GM12878 (cell line): Measurements from ENCODE around the gene CCHCR1. TPM values are rescaled to one million over a fixed set of nuclear protein-coding genes. Genes with fewer than 3 reads are reported as not detected.

Experiments
- ATAC-seq: fragments of 200-7000 bp; cut with Tn5 transposase; 3 replicates; pipeline ENCODE4 v1.9.1; 2020; ENCODE audit warnings: mild to moderate bottlenecking, moderate library complexity
- BruUV-seq: library from RNA; stranded (reverse); fragments of 400-500 nt; replicated peaks from 2 replicates; lab custom pipeline; 2021; lab: Mats Ljungman, UMichigan
- CTCF ChIA-PET: fragments of 300-600 bp; sonication (Branson Sonifier 250); formaldehyde crosslinking; extraction: SDS; loops from one replicate; lab custom pipeline; 2021; ENCODE audit warnings: inconsistent platforms; lab: Yijun Ruan, JAX
- POLR2A ChIA-PET: fragments of 350-600 bp; formaldehyde crosslinking; extraction: SDS; loops from one replicate; lab custom pipeline; 2021; ENCODE audit warnings: inconsistent platforms; lab: Charles Lee
- RAD21 ChIA-PET: fragments of 300-600 bp; sonication (Branson Sonifier 250); formaldehyde crosslinking; loops from one replicate; lab custom pipeline; 2023; ENCODE audit warnings: antibody characterized with exemption; ENCODE audit not compliant: unreplicated experiment; lab: Charles Lee
- SMC1A ChIA-PET: fragments of 300-600 bp; sonication (Branson Sonifier 250); formaldehyde crosslinking; loops from one replicate; lab custom pipeline; 2023; ENCODE audit not compliant: unreplicated experiment, uncharacterized antibody; lab: Charles Lee
- DNase-seq: peaks from one replicate; pipeline ENCODE4 v3.0.0-alpha.2; 2011; ENCODE audit warnings: low read depth, low spot score
- FAIRE-seq: peaks from 3 replicates; lab custom pipeline; 2011; peaks lifted over from hg19 to GRCh38; lab: Jason Lieb, UNC
- H2AFZ ChIP-seq: 2 replicates; pipeline ENCODE4 v1.6.0; 2011; ENCODE audit warnings: low read depth, low read length, control low read depth; ENCODE audit not compliant: control insufficient read depth
- H3K27ac ChIP-seq: 2 replicates; pipeline ENCODE4 v1.5.1; 2011; ENCODE audit warnings: control low read depth; ENCODE audit not compliant: control insufficient read depth, insufficient read depth
- H3K27me3 ChIP-seq, 2 experiments: replicated peaks in 1 of 2; 2 replicates each; pipeline versions ENCODE4 v1.6.0 to v1.6.1; 2011; ENCODE audit warnings: low read length in 1 of 2; ENCODE audit not compliant: control insufficient read depth in 2 of 2, insufficient read depth in 2 of 2
- H3K36me3 ChIP-seq, 2 experiments: 2 replicates each; pipeline ENCODE4 v1.5.1; 2011; ENCODE audit warnings: low read length in 1 of 2; ENCODE audit not compliant: control insufficient read depth in 2 of 2, insufficient read depth in 2 of 2
- H3K4me1 ChIP-seq: 2 replicates; pipeline ENCODE4 v1.6.1; 2011; ENCODE audit warnings: mild to moderate bottlenecking, low read length, moderate library complexity, mixed read lengths; ENCODE audit not compliant: control insufficient read depth, insufficient read depth
- H3K4me2 ChIP-seq: 2 replicates; pipeline ENCODE4 v1.6.0; 2011; ENCODE audit warnings: control low read depth; ENCODE audit not compliant: control insufficient read depth, insufficient read depth
- H3K4me3 ChIP-seq: fragments of 200-600 bp; sonication (generic); 2 replicates; pipeline ENCODE4 v1.5.1; 2016
- H3K79me2 ChIP-seq: 2 replicates; pipeline ENCODE4 v1.6.0; 2011; ENCODE audit warnings: low read length; ENCODE audit not compliant: control insufficient read depth, insufficient read depth
- H3K9ac ChIP-seq: 2 replicates; pipeline ENCODE4 v1.8.0; 2011; ENCODE audit warnings: low read length, control low read depth, mixed read lengths; ENCODE audit not compliant: control insufficient read depth, insufficient read depth
- H3K9me3 ChIP-seq: replicated peaks from 3 replicates; pipeline ENCODE4 v1.5.1; 2011; ENCODE audit warnings: mild to moderate bottlenecking, low read length; ENCODE audit not compliant: control insufficient read depth, insufficient read depth
- H4K20me1 ChIP-seq: 2 replicates; pipeline ENCODE4 v1.6.0; 2011; ENCODE audit not compliant: control insufficient read depth, insufficient read depth
- FOXM1 ChIP-seq: IDR thresholded peaks from 2 replicates; pipeline ENCODE4 v1.6.1; 2012; ENCODE audit warnings: low read depth, mild to moderate bottlenecking, inconsistent platforms, low read length, moderate library complexity
- HDGF ChIP-seq: fragments of 450-650 bp; IDR thresholded peaks from 2 replicates; pipeline ENCODE4 v1.6.1; 2016; ENCODE audit warnings: antibody characterized with exemption
- TBL1XR1 ChIP-seq: IDR thresholded peaks from 2 replicates; pipeline ENCODE4 v1.6.1; 2012; ENCODE audit warnings: low read depth, low read length, improper control_type of control experiment
- WGBS: methylation state at CpG from one replicate; pipeline ENCODE4 v1.1.6; 2016; ENCODE audit warnings: low lambda C conversion rate; ENCODE audit not compliant: insufficient replicate concordance, insufficient coverage; ENCODE audit errors: missing lambda C conversion rate; 5-methylcytosine and 5-hydroxymethylcytosine counted together
- in situ Hi-C: fragments of 300-500 bp; cut with MboI; formaldehyde crosslinking; loops from 9 replicates; pipeline ENCODE4 v1.14.3; 2018; ENCODE audit warnings: mixed read lengths
- intact Hi-C: fragments of 100-400 bp; cut with micrococcal nuclease; formaldehyde crosslinking; loops from one replicate; pipeline ENCODE4 v1.14.2; 2022; ENCODE audit not compliant: unreplicated experiment
- polyA plus RNA-seq, 11 experiments: library from polyadenylated mRNA; depleted of rRNA in 4 of 11; unstranded in 6 of 11; stranded (reverse) in 5 of 11; fragments of >200 nt; fragmentation: Nextera tagmentation in 4 of 11; fragmentation: Illumina TruSeq in 1 of 11; extraction: Ambion mirVana in 4 of 11; extraction: Trizol in 1 of 11; gene quantifications; 1 replicate in 1 of 11; 2 replicates in 10 of 11; pipeline versions ENCODE4 v1.2.1 to v1.2.3, GENCODE V29; 2011 to 2016; ENCODE audit warnings: inconsistent platforms in 2 of 11, missing spikeins in 2 of 11, low read depth in 1 of 11
- total RNA-seq, 4 experiments: library from RNA; depleted of rRNA in 3 of 4; stranded (reverse); fragments of >200 nt in 3 of 4; fragmentation: Illumina TruSeq in 1 of 4; extraction: Trizol in 1 of 4; gene quantifications; 2 replicates each; pipeline versions ENCODE4 v1.2.1 to v1.2.3, GENCODE V29; 2013 to 2021
- TF ChIP-seq, protein P1 (sequence below): IDR thresholded peaks from 2 replicates; pipeline ENCODE4 v1.6.1; 2011; ENCODE audit warnings: borderline replicate concordance, low read depth, mild to moderate bottlenecking, moderate library complexity, low read length; ENCODE audit not compliant: insufficient read depth, poor library complexity, severe bottlenecking
- TF ChIP-seq, protein P2 (sequence below): IDR thresholded peaks from 2 replicates; pipeline ENCODE4 v1.6.1; 2012; ENCODE audit warnings: low read length, inconsistent platforms

The CCHCR1 gene
- total and polyA plus RNA-seq, 10 of the 15 experiments (the other 5 are each of a cell fraction or from before 2014, with no cell fraction given): 1.0 to 35.2 (median 24.7) TPM

DNA sequence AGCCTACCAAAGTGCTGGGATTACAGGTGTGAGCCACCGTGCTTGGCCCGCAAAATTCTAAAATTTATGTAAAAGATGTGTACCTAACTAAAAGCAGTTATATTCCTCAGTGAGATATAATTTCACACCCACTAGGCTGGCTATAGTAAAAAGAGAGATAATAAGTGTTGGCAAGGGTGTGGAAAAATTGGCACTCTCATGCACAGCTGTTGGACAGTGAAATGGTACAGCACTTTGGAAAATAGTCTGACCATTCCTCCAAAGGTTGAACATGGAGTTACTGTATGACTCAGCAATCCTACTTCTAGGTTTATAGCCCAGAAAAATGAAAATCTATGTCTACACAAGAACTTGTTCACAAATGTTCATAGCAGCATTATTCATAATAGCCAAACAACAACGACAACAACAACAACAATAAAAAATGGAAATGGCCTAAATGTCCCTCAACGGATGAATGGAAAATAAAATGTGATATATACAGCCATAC lies 59.1 kb downstream of the CCHCR1 start:
- no TSS peak for BruUV-seq
- ChIA-PET CTCF (no interaction called here), POLR2A (no interaction called here), RAD21 (interaction anchor here (1.5 kb wide), 1 partner anchor 11 kb away, joined by 4 read pairs; no protein-coding TSS in a partner anchor)
- intact Hi-C loops: no loop called here
- Histone ChIP-seq H3K4me2 (no peak overlapping the region), H3K36me3 (no peaks in the 10 kb centered on the region), H4K20me1 (no peaks in the 10 kb centered on the region)
- in situ Hi-C loops: loop anchor here (10.0 kb wide), 1 partner anchor 634 kb away; no protein-coding TSS in a partner anchor
- ATAC-seq: no peak
- TF ChIP-seq HDGF: no peak
- TF ChIP-seq, protein P1, sequence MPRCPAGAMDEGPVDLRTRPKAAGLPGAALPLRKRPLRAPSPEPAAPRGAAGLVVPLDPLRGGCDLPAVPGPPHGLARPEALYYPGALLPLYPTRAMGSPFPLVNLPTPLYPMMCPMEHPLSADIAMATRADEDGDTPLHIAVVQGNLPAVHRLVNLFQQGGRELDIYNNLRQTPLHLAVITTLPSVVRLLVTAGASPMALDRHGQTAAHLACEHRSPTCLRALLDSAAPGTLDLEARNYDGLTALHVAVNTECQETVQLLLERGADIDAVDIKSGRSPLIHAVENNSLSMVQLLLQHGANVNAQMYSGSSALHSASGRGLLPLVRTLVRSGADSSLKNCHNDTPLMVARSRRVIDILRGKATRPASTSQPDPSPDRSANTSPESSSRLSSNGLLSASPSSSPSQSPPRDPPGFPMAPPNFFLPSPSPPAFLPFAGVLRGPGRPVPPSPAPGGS: no peak
- TF ChIP-seq TBL1XR1: no peak
- TF ChIP-seq, protein P2, sequence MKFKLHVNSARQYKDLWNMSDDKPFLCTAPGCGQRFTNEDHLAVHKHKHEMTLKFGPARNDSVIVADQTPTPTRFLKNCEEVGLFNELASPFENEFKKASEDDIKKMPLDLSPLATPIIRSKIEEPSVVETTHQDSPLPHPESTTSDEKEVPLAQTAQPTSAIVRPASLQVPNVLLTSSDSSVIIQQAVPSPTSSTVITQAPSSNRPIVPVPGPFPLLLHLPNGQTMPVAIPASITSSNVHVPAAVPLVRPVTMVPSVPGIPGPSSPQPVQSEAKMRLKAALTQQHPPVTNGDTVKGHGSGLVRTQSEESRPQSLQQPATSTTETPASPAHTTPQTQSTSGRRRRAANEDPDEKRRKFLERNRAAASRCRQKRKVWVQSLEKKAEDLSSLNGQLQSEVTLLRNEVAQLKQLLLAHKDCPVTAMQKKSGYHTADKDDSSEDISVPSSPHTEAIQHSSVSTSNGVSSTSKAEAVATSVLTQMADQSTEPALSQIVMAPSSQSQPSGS: no peak
- TF ChIP-seq FOXM1: no peak
- TF ChIP-seq, all 136 proteins: peak for 0
- H3K4me3 ChIP-seq: no peak overlapping the region
- no peak for FAIRE-seq
- H3K27me3 ChIP-seq: peaks cover 0 to 2% of the 10 kb centered on the region in 2 experiments; a peak in 2 of 4 replicates
- H3K27ac ChIP-seq: no peak overlapping the region
- DNase-seq: no peak
- H3K9me3 ChIP-seq: no peaks in the 10 kb centered on the region
- no peaks in the 10 kb centered on the region for H3K4me1 ChIP-seq
- SMC1A ChIA-PET: no interaction called here
- H3K79me2 ChIP-seq: no peaks in the 10 kb centered on the region
- no peak overlapping the region for H2AFZ ChIP-seq
- H3K9ac ChIP-seq: no peak overlapping the region
- WGBS: 72% methylated on average over 4 of the region's 4 CpGs
